ENCODE measurements around the gene ORC1.

ORC1 gene

DNA sequence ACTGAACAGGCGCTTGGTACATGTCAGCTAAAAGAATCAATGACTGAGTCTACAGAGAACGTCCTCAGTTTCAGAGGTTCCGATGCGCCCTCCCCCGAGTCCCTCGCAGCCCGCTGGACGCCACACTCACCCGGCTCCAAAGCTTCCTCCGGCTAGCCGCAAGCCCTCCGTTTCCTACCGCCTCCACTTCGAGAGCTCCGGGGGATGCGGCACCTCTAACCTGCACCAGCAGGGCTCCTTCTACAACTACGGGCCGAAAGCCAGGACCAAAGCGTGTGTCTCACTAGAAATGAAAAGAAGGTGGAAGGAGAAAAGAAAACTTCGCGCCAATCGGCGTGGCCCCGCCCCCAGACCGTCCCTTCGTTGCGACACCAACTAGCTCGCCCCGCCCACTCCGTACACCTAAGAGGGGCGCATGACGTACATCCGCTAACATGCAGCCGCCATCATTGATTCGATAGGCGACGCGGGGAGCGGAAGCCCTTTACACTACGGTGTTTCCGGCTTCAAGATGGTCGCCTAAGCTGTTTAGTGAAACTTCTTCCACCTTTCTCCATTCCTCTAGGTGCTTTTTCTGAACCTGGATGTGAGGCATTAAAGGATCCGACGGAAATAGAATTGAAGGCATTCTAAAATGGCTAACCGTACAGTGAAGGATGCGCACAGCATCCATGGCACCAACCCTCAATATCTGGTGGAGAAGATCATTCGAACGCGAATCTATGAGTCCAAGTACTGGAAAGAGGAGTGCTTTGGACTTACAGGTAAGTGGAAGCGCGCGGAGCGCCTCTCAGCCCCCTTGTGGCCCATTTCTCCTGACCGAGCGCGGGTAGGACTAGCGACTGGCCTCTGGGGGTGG, at the start of gene ORC1, which contains the start of gene PRPF38A:
ORC1 (minus strand) TSS at position 308 of the 859 bp plus-strand sequence. CDS start 2,200 bp downstream, outside the sequence.
PRPF38A (plus strand) TSS at position 487 of the 859 bp plus-strand sequence; CDS start at position 635, 148 bp downstream.
- peak; percentile 96 for DNase-seq

DNA sequence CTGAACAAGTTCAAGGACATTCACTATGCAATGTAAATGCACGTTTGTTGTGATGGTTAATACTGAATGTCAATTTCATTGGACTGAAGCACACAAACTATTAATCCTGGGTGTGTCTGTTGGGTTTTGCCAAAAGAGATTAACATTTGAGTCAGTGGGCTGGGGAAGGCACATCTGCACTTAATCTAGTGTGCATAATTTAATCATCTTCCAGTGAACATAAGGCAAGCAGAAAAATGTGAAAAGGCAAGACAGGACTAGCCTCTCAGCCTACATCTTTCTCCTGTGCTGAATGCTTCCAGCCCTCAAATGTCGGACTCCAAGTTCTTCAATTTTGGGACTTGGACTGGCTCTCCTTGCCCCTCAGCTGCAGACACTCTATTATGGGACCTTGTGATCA, 40.2 kb upstream of the ORC1 start:
- DNase-seq, result no peak

GRCh38 chr1:52439976-52440375, 35.8 kb upstream of the ORC1 start:
- no peak for DNase-seq

DNA sequence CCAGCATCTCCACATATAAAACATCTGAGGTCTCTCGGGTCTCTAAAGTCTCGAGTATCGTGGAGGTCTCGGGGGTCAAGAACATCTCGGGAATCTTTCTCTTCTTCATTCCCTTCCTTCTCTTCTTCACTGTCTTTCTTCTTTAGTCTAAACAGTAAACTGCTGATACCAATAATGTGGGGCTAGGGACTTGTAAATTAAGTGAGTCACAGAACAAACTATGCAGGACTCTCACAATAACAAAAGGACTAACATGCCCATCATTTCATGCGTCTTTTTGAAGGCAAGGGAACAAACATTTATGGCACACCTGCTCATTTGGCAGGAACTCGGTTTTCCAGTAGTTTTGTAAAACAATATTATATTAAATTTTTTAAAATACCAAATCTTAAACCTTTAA, 32.6 kb upstream of the ORC1 start:
- DNase-seq, result no peak

- DNase-seq, result no peak
These were observed 31.4 kb upstream of the ORC1 start for GRCh38 chr1:52435650-52436049.

- no peak for DNase-seq
These were observed 31.0 kb upstream of the ORC1 start for GRCh38 chr1:52435211-52435610.

GRCh38 chr1:52432807-52433206, 28.6 kb upstream of the ORC1 start:
- no peak for DNase-seq

GRCh38 chr1:52427152-52427551, 22.9 kb upstream of the ORC1 start:
- no peak for DNase-seq

GRCh38 chr1:52426371-52426770, 22.1 kb upstream of the ORC1 start:
- no peak for DNase-seq

- no peak for DNase-seq
These were observed 20.6 kb upstream of the ORC1 start for GRCh38 chr1:52424813-52425212.

- no peak for DNase-seq
These were observed 20.0 kb upstream of the ORC1 start for GRCh38 chr1:52424231-52424636.

DNA sequence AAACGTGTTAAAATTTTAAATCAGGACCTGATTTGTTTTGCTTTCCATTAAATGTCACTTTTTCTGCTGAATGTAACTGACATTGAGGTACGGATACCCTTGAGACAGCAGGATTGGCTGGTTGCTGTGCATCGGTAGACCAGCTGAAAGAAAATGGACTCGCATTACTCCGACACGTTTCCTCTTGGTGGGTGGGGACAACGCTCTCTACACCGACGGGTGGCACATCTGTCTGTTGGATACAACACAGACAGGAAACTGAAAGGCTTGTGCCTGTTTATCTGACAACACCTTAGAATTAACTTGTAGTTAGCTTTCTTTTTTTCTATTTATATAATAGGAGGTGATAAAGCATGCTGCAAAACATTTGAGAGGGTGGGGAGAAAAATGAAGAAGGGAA, 19.5 kb upstream of the ORC1 start:
- no peak for DNase-seq

DNA sequence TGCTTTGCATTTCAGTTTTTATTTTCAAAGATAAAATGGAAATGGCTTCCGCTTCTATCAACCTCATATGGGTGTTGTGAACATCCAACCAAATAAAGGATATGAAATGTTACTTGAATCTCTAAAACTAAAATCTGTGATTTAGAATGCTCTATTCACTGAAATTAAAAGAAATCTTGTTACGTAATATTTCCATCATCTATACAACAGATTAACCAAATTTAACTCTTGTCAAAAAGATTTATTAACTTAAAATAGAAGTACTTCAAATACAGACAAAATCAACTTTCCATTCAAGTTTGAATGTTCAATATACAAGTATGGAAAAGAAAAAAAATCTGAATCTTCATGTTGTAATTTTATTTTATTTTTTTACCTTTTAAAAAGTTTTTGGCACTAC, 18.8 kb upstream of the ORC1 start:
- no peak for DNase-seq

DNA sequence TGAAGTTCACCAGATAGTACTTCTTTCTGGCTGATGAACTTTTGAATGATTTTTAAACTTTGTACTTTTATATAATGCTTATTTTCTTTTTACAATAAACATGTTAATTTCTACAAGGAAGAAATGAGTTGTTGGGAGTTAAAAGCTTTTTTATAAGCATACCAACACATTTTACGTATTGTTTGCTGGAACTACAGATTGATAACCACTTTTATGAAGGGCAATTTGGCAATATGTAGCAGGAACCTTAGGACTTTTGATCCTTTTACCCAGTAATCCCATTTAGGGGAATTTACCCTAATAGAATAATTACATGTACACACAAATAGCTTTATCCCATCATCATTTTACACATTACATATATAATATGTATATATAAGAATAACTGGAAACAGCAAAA, 16.5 kb upstream of the ORC1 start:
- no peak for DNase-seq

GRCh38 chr1:52416811-52417210, 12.6 kb upstream of the ORC1 start:
- no peak for DNase-seq

DNA sequence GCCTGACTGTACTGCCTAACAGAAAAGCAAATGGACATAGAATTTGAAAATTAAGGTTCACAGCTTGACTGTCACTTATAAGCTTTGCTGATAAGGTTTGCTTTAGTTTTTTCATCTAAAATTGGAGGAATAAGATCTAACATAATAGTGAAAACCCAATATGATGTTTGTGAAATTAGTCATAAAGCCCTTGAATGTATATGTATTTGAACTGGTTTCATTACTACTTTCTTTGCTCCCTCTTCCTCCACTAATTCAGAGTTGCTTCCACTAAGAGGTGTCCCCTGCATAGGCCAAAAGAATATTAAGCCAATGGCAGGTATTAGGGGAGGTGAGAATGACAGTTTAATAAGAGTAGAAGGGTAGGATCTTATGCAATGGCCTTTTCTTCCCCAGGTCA, 10.7 kb upstream of the ORC1 start:
- no peak for DNase-seq

GRCh38 chr1:52413410-52413989, 9.3 kb upstream of the ORC1 start:
- no peak for DNase-seq

- DNase-seq, result no peak
These were observed 734 bp upstream of the ORC1 start for GRCh38 chr1:52404975-52405338.

DNA sequence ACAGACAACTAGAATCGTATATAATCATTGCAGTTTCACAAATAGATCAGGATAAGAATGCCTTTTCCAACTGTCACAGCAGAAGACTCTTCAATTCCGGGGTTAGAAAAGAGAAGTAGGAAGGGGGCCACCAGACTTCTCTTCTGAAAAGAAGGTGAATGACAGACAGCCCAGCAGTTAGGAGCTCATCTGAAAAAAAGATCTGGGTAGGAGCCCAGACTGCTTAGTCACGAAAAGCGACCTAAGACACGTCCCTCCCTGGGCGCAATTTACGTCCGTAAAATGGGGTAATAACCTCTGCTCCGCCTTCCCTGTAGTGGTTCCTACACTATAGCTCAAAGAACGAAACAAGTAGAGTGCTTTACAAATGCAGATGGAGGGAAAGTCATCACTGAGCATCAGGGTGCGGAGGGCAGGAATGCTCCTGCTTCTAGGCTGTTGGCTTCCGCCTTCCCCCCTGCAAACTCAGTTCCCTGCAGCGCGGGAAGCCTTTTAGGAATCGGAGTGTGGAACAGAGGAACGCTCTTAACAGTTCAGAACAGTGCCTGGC, 582 bp downstream of the ORC1 start:
- DNase-seq, result peak; percentile 48

DNA sequence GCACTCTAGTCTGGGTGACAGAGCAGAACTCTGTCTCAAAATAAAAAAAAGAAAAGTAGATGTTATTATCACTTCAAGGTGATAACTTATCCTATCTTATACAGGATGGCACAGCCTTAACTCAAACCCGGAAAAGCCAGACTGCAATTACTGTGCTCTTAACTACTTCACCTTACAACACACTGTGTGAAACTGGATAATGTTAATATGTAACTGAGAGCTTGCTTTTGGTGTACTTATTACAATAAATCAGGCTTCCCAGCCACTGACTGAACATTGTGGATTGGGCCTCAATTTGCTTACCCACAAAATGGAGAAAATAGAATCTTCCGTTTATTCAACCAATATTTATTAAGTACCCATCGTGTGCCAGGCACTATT, 1.4 kb downstream of the ORC1 start:
- DNase-seq, result no peak

- no peak for DNase-seq
These were observed 4.1 kb downstream of the ORC1 start for GRCh38 chr1:52400131-52400530.

GRCh38 chr1:52399629-52400028, 4.6 kb downstream of the ORC1 start:
- no peak for DNase-seq

DNA sequence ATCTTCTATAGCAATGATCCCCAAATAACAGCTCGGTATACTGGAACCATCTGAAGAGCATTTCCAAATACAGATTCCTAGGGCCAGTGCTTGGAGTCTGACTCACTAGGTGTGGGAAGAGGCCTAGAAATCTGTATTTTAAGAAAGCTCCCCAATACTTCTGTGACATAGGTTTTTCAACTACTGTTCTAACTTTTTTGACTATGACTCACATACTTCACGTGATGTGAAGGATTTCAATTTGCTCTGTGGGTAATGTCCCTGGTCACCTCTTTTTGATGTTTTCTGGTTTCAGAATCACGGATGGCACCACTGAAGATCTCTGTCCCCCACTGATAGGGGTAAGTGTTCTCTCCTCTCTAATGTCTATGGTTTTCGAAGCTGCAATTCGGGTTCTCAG, 11.0 kb downstream of the ORC1 start:
- DNase-seq, result no peak

GRCh38 chr1:52386458-52386857, 17.8 kb downstream of the ORC1 start:
- DNase-seq, result no peak
